Activated CD4-positive, alpha-beta T cell treated with anti-CD3 and anti-CD28 coated beads for 36 hours (primary cell): ENCODE results near the gene WHRN. TPM values are rescaled to one million over a fixed set of nuclear protein-coding genes. Genes with fewer than 3 reads are reported as not detected.

Source experiments
- ATAC-seq: fragments of 200-7000 bp; cut with Tn5 transposase; one replicate; pipeline ENCODE4 v1.10.0; 2021; ENCODE audit warnings: mild to moderate bottlenecking, moderate library complexity
- CTCF ChIA-PET: fragments of 350-600 bp; sonication (Branson Sonifier 250); formaldehyde crosslinking; loops from one replicate; lab custom pipeline; 2021; ENCODE audit warnings: antibody characterized with exemption; lab: Charles Lee
- POLR2A ChIA-PET: fragments of 350-600 bp; sonication (Branson Sonifier 250); formaldehyde crosslinking; loops from one replicate; lab custom pipeline; 2021; ENCODE audit warnings: antibody characterized with exemption, inconsistent platforms; lab: Charles Lee
- DNase-seq: peaks from one replicate; pipeline ENCODE4 v3.0.0-alpha.2; 2020
- H3K27ac Mint-ChIP-seq: one replicate; pipeline ENCODE4 v1.8.0; 2021; ENCODE audit warnings: mixed read lengths
- H3K27me3 Mint-ChIP-seq: one replicate; pipeline ENCODE4 v1.8.0; 2021; ENCODE audit warnings: mixed read lengths
- H3K36me3 Mint-ChIP-seq: one replicate; pipeline ENCODE4 v1.8.0; 2021; ENCODE audit warnings: low read depth, mixed read lengths
- H3K4me1 Mint-ChIP-seq: one replicate; pipeline ENCODE4 v1.8.0; 2021; ENCODE audit warnings: mixed read lengths
- H3K4me3 Mint-ChIP-seq: one replicate; pipeline ENCODE4 v1.8.0; 2021; ENCODE audit warnings: mild to moderate bottlenecking, moderate library complexity, mixed read lengths
- H3K9me3 Mint-ChIP-seq: one replicate; pipeline ENCODE4 v1.8.0; 2021; ENCODE audit warnings: low read depth, mixed read lengths
- intact Hi-C, 2 experiments: fragments of 100-400 bp; cut with DNase I in 1 of 2; cut with micrococcal nuclease in 1 of 2; formaldehyde crosslinking; loops; one replicate each; pipeline versions ENCODE4 v1.14.2 to v1.15.1; 2022 to 2024; cut with DNase I, micrococcal nuclease
- total RNA-seq, 2 experiments: library from RNA; stranded (reverse); gene quantifications; one replicate each; pipeline ENCODE4 v1.2.3, GENCODE V29; 2021

Gene WHRN
- total RNA-seq, 2 experiments from 2014 or later: 1.9 to 2.0 TPM

DNA sequence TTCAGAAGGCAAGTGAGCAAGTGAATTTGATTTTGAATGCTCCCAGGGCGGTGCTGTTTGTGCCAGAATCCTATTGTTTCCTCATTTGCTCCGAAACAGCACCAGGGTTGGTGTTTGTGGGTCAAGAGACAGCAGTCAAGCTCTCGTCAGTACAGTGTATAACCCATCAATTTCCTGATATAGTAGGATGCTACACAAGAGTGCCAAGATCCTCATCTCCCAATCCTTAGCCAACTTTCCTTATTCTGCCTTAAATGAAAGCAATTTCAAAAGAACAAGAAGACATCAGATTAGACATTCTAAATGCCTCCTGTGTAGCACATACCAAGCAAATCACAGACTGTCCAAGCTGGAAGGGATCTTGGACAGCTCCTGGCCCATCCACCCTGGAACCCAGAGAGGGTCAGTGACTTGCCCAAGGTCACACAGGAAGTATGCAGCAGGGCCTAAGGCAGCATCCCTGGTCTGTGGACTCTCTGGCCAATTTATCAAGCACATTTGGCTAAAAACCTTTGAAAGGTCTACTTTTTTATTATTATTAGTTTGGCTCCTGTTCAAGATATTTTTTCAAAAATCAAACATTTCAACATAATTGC, 4.5 kb downstream of the WHRN start:
- POLR2A ChIA-PET: interaction anchor here (0.6 kb wide), 1 partner anchor 16 kb away, joined by 3 read pairs; no protein-coding TSS in a partner anchor
- Mint-ChIP-seq H3K9me3 (no peaks in the 10 kb centered on the region), H3K36me3 (no peaks in the 10 kb centered on the region), H3K4me1 (peaks cover 26% of the 10 kb centered on the region), H3K27me3 (no peaks in the 10 kb centered on the region), H3K27ac (no peak overlapping the region), H3K4me3 (no peak overlapping the region)
- intact Hi-C loops: loop anchor here in 1 of 2 experiments (10.0 kb wide), 1 partner anchor 156 kb away; no protein-coding TSS in a partner anchor
- ATAC-seq: no peak
- CTCF ChIA-PET: interaction anchor here (1.1 kb wide), 1 partner anchor 14 kb away, joined by 4 read pairs; no protein-coding TSS in a partner anchor
- no peak for DNase-seq

DNA sequence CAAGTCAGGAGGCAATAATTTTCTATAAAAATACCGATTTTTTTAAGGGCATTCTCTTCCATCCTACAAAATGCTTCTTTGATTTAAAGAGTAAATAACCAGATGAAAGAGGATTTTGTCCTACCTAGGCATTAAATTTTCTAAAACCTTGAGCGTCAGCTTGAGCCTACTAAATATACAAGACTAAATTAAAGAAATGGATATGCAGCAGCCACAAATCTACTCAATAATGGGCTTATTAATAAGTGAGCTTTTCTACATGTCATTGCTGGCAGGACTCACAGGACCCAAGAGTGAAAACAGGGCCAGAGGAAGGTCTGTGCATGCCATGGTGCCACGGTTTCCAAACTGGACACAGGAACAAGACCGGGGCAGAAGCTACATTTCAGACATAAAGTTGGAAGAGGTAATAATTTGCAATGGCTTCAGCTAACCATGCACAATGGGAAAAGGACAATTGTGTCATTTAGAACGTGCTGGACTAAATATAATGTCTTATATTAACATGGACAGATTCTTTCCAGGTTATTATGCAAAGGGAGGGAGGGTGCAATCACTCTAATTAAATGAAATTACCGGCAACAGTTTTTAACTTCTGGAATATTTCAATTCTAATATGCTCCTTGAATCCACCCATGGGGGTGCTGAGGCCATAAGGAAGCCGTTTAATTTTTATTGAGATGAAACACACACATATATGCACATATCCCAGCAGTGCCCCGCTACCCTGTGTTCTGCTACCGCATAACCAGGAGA, 5.2 kb downstream of the WHRN start:
- intact Hi-C loops: loop anchor here in 1 of 2 experiments (10.0 kb wide), 1 partner anchor 155 kb away; no protein-coding TSS in a partner anchor
- CTCF ChIA-PET: interaction anchor here (1.1 to 1.2 kb wide), 2 partner anchors 13 to 161 kb away, joined by 3 to 4 read pairs; no protein-coding TSS in a partner anchor
- Mint-ChIP-seq H3K27me3 (no peaks in the 10 kb centered on the region), H3K4me3 (no peak overlapping the region), H3K36me3 (no peaks in the 10 kb centered on the region), H3K4me1 (peaks cover 23% of the 10 kb centered on the region), H3K9me3 (no peaks in the 10 kb centered on the region), H3K27ac (no peak overlapping the region)
- POLR2A ChIA-PET: no interaction called here
- ATAC-seq: no peak
- DNase-seq: no peak

DNA sequence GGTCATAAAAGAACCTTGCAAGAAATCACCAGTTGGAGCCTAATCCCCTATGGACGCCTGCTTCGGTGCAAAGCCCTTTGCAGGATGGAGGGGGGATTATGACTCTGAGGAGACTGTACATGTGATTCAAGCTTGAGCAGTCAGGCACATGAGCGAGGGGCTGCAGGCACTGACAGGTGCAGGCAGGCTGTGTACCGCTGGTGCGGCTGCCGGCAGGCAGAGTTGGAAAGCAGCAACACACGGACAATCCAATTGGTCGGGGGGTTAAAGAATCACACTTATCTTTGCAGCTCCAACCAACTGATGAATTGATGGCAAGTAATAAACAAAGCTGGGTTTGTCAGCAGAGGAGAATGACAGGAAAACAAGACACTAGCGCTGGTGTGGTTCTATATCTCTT, 5.7 kb downstream of the WHRN start:
- H3K4me3 Mint-ChIP-seq: no peak overlapping the region
- ChIA-PET CTCF (interaction anchor here (0.6 to 1.2 kb wide), 2 partner anchors 109 to 160 kb away, joined by 3 read pairs; no protein-coding TSS in a partner anchor), POLR2A (no interaction called here)
- no peaks in the 10 kb centered on the region for H3K36me3 Mint-ChIP-seq
- ATAC-seq: no peak
- intact Hi-C loops: no loop called here
- no peaks in the 10 kb centered on the region for H3K9me3 Mint-ChIP-seq
- no peak overlapping the region for H3K27ac Mint-ChIP-seq
- DNase-seq: no peak
- H3K4me1 Mint-ChIP-seq: peaks cover 23% of the 10 kb centered on the region
- no peaks in the 10 kb centered on the region for H3K27me3 Mint-ChIP-seq

DNA sequence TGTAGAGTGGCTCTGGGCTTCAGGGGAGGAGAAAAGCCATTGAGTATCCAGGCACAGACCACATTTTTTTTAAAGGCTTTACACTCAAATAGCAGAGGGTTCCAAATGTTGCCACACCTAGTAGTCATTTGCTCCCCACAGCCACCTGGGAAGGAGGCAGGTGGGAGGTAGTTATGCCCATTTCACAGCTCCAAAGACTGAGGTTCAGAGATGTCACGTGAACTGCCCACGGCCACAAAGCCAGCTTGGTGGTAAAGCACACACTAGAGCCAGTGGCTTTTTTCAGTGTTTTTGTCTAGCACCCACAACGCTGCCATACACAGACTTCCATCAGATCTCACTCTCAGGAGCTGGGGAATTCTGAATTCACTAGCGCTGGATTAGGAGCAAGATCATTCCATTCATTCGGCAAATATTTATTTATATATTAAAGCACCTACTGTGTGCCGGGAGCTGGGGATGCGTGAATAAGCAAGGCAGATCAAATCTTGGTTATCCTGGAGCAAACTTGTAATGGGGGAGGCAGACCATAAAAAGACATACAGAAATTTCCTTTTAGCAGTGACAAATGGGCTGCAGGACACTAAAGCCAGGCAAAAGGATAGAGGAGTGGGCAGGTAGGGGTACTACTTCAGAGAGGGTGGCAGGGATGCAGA, 7.4 kb downstream of the WHRN start:
- CTCF ChIA-PET: interaction anchor here (1.4 to 2.4 kb wide), 2 partner anchors 9 to 11 kb away, joined by 3 to 11 read pairs; no protein-coding TSS in a partner anchor
- no peaks in the 10 kb centered on the region for H3K27me3 Mint-ChIP-seq

DNA sequence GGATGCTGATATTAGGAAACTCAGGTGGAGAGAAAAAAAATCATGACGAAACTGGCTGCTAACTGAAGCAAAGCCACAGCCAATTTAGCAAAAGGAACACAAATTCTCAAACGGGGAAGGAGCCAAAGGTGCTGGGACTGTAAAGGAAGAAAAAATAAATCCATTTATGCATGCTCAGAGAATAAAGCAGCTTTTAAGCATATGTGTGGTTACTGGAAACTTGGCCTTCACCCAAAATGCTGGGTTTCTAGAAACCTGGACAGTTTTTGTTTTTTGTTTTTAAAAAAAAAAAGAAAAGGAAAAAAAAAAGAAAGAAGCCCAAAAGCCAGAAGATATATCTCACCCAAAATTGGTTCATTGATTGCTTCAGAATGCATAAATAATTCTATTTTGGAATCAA, 8.0 kb downstream of the WHRN start:
- no peaks in the 10 kb centered on the region for H3K27me3 Mint-ChIP-seq
- peaks cover 16% of the 10 kb centered on the region for H3K4me1 Mint-ChIP-seq
- DNase-seq (no peak), ATAC-seq (no peak)
- CTCF ChIA-PET: interaction anchor here (1.4 to 2.4 kb wide), 2 partner anchors 9 to 11 kb away, joined by 3 to 11 read pairs; no protein-coding TSS in a partner anchor
- no peak overlapping the region for H3K4me3 Mint-ChIP-seq
- intact Hi-C loops: no loop called here
- no peaks in the 10 kb centered on the region for H3K9me3 Mint-ChIP-seq
- POLR2A ChIA-PET: no interaction called here
- H3K36me3 Mint-ChIP-seq: no peaks in the 10 kb centered on the region
- no peak overlapping the region for H3K27ac Mint-ChIP-seq

More for the DNA sequence above, 7.4 kb downstream of the WHRN start:
- Mint-ChIP-seq H3K27ac (no peak overlapping the region), H3K4me3 (no peak overlapping the region), H3K4me1 (peaks cover 21% of the 10 kb centered on the region), H3K36me3 (no peaks in the 10 kb centered on the region), H3K9me3 (no peaks in the 10 kb centered on the region)
- POLR2A ChIA-PET: no interaction called here
- intact Hi-C loops: no loop called here
- ATAC-seq (no peak), DNase-seq (no peak)

DNA sequence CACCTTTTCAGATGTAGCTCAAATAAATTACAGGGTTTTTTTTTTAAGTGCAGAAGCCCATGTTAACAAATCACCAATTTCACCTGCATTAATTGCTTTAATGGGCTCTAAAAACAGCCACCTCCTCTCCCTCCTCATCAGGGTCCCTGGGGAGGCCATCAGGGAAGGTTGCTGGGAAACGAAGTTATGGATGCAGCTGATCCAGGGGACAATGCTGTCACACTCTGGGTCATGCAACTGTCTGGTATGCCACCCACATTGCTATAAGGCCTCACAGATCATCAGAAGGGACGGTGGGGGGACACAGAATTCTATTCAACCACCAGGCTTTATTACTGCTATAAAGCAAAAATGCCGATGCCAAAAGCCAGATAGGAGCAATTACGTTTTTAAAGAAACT, 9.3 kb downstream of the WHRN start:
- no peak overlapping the region for H3K27ac Mint-ChIP-seq
- intact Hi-C loops: no loop called here
- no peak for DNase-seq
- H3K36me3 Mint-ChIP-seq: no peaks in the 10 kb centered on the region
- no peak overlapping the region for H3K4me3 Mint-ChIP-seq
- no peaks in the 10 kb centered on the region for H3K9me3 Mint-ChIP-seq
- POLR2A ChIA-PET: no interaction called here
- CTCF ChIA-PET: interaction anchor here (0.5 to 2.4 kb wide), 3 partner anchors 8 to 148 kb away, joined by 3 to 11 read pairs (median 3); no protein-coding TSS in a partner anchor
- peaks cover 12% of the 10 kb centered on the region for H3K4me1 Mint-ChIP-seq
- ATAC-seq: no peak
- no peaks in the 10 kb centered on the region for H3K27me3 Mint-ChIP-seq

DNA sequence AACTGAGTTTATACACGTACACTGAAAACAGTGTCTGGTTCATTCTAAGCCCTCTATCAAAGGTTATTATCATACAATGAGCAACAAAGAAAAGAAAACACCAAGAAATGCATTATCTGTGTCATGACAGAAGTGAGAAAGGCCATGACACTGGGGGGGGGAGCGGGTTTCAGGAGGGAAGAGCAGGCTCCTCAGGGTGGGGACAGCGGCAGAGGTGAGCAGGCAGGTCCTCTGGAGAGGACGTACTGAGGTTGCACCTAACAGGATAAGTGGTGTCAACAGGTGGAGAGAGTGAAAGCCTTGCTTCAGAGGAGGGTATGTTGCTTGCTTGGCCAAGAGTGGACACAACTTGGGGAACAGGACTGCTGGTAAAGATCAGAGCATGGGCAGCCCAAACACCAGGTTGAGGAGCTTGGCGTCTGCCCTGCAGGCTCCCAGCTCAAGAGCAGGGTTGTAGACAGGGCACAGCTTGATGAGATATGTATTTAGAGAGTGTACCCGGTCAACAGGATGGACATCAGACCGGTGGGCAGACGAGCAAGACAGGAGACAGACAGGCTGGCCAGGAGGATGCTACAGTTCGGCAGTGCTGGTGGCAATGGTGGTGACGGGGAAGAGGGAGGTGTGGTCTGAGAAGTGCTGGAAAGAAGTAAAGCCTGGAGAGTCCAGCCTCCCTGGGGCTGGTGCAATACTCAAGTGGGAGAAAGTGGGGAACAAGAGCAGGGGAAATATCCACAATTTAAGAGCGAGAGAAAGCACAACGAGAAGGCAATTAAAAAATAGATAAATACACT, 10.3 kb downstream of the WHRN start:
- ATAC-seq (no peak), DNase-seq (no peak)
- H3K9me3 Mint-ChIP-seq: no peaks in the 10 kb centered on the region
- CTCF ChIA-PET: interaction anchor here (1.4 kb wide), 1 partner anchor 89 kb away, joined by 4 read pairs; no protein-coding TSS in a partner anchor
- no peak overlapping the region for H3K4me3 Mint-ChIP-seq
- no peaks in the 10 kb centered on the region for H3K36me3 Mint-ChIP-seq
- H3K4me1 Mint-ChIP-seq: peaks cover 12% of the 10 kb centered on the region
- H3K27me3 Mint-ChIP-seq: no peaks in the 10 kb centered on the region
- intact Hi-C loops: loop anchor here in 1 of 2 experiments (5.0 kb wide), 1 partner anchor 158 kb away; no protein-coding TSS in a partner anchor
- no peak overlapping the region for H3K27ac Mint-ChIP-seq
- POLR2A ChIA-PET: no interaction called here

DNA sequence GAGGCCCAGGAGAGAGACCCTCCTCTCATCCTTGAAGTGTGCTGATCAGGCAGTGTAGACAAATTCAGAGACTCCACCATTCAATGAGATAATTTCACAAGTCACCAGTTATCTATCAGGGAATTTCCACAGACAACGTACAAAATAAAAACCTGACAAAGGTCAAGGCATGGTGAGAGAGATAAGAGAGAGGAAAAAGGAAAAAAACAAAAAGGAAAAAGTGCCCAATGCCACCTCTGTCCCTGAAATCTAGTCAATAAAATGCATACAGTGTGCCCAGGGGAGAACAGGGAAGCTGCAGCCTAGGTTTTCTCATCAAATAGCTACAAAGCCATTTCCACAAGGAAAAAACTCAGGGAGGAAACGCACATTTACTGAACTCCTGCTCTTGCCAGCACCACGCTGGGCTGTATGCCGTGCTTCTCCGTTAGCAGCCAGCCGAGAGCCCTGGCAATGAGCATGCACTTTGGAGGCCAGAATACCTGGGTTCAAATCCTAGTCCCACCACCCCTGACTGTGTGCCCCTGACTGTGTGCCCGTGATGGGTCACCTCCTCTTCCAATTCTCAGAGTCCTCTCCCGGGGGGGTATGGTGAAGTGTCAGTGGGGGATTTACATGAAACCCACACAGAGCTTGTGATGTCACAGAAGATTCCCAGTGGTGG, 11.6 kb downstream of the WHRN start:
- Mint-ChIP-seq H3K4me3 (no peak overlapping the region), H3K4me1 (peaks cover 12% of the 10 kb centered on the region), H3K36me3 (no peaks in the 10 kb centered on the region), H3K27ac (no peak overlapping the region), H3K9me3 (no peaks in the 10 kb centered on the region), H3K27me3 (no peaks in the 10 kb centered on the region)
- ATAC-seq (no peak), DNase-seq (no peak)
- POLR2A ChIA-PET: no interaction called here
- CTCF ChIA-PET: interaction anchor here (0.6 to 1.4 kb wide), 3 partner anchors 28 to 160 kb away, joined by 3 to 6 read pairs (median 4); no protein-coding TSS in a partner anchor
- intact Hi-C loops: loop anchor here in 1 of 2 experiments (5.0 kb wide), 1 partner anchor 156 kb away; no protein-coding TSS in a partner anchor

DNA sequence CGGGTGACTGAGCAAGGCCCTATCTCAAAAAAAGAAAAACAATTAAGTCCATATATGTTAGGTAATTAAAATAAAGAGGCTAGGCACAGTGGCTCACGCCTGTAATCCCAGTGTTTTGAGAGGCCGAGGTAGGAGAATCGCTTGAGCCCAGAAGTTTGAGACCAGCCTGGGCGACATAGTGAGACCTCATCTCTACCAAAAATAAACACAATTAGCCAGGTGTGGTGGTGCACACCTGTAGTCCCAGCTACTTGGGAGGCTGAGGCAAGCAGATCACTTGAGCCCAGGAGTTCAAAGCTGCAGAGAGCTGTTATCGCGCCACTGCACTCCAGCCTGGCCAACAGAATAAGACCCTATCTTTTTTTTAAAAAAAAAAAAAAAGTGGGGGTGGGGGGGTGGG, 12.3 kb downstream of the WHRN start:
- H3K9me3 Mint-ChIP-seq: no peaks in the 10 kb centered on the region
- ChIA-PET POLR2A (no interaction called here), CTCF (interaction anchor here (0.6 to 2.1 kb wide), 2 partner anchors 28 to 160 kb away, joined by 3 to 7 read pairs; no protein-coding TSS in a partner anchor)
- peaks cover 12% of the 10 kb centered on the region for H3K4me1 Mint-ChIP-seq
- intact Hi-C loops: loop anchor here in 1 of 2 experiments (5.0 kb wide), 1 partner anchor 156 kb away; no protein-coding TSS in a partner anchor
- ATAC-seq (no peak), DNase-seq (no peak)
- no peaks in the 10 kb centered on the region for H3K36me3 Mint-ChIP-seq
- no peaks in the 10 kb centered on the region for H3K27me3 Mint-ChIP-seq
- H3K27ac Mint-ChIP-seq: no peak overlapping the region
- no peak overlapping the region for H3K4me3 Mint-ChIP-seq

DNA sequence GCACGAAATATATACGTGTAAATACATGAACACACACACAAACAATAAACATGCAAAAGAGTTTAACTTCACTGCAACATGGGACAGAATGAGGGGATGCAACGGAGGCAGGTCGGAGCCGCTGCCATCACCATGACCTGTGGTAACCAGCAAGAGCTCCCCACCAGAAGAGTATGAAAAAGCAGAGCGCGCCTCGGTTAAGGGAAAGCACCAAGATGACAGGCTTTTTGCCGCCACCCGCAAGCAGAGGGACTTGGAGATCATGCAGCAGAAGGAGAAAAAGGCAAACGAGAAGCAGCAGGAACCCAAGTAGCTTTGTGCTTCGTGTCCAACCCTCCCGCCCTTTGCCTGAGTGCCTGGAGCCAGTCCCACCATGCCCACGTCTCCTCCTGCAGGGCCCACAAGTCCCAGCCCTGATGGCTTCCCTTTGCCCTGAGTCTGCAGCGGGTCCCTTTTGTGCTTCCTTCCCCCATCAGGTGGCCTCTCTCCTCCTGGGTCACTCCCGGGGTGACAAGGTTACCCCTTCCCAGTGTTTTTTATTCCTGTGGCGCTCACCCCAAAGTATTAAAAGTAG, 13.8 kb downstream of the WHRN start:
- POLR2A ChIA-PET: no interaction called here
- intact Hi-C loops: loop anchor here in 1 of 2 experiments (5.0 kb wide), 1 partner anchor 154 kb away; no protein-coding TSS in a partner anchor

More for the DNA sequence above, 13.8 kb downstream of the WHRN start:
- Mint-ChIP-seq H3K9me3 (no peaks in the 10 kb centered on the region), H3K27ac (no peak overlapping the region), H3K36me3 (no peaks in the 10 kb centered on the region), H3K4me1 (peaks cover 7% of the 10 kb centered on the region), H3K27me3 (no peaks in the 10 kb centered on the region), H3K4me3 (no peak overlapping the region)
- DNase-seq (no peak), ATAC-seq (no peak)
- CTCF ChIA-PET: interaction anchor here (0.7 to 2.1 kb wide), 4 partner anchors 19 to 161 kb away, joined by 3 to 7 read pairs (median 4); no protein-coding TSS in a partner anchor
